K562 (cell line): Measurements from ENCODE around the gene TRIM33. TPM values are rescaled to one million over a fixed set of nuclear protein-coding genes. Genes with fewer than 3 reads are reported as not detected.

Experiments used
- DMBX1 ChIP-seq: fragments of 250-450 bp; sonication (Bioruptor Pico); IDR thresholded peaks from 2 replicates; pipeline ENCODE4 v1.8.0; 2022; ENCODE audit warnings: inconsistent platforms, mild to moderate bottlenecking, moderate library complexity, borderline replicate concordance
- ERF ChIP-seq: fragments of 450-650 bp; formaldehyde crosslinking; IDR thresholded peaks from 2 replicates; pipeline ENCODE4 v1.4.0; 2020; ENCODE audit warnings: mild to moderate bottlenecking, mixed read lengths
- ESRRB ChIP-seq: fragments of 250-450 bp; sonication (Bioruptor Pico); IDR thresholded peaks from 2 replicates; pipeline ENCODE4 v1.5.0; 2020; ENCODE audit warnings: mild to moderate bottlenecking, moderate library complexity, borderline replicate concordance
- FOXA1 ChIP-seq: fragments of 450-650 bp; IDR thresholded peaks from 2 replicates; pipeline ENCODE4 v1.6.1; 2016; ENCODE audit warnings: mild to moderate bottlenecking, borderline replicate concordance
- FOXK2 ChIP-seq, 2 experiments: fragments of 450-650 bp; IDR thresholded peaks in 1 of 2; conservative IDR thresholded peaks in 1 of 2; 2 replicates each; pipeline ENCODE4 v1.6.1; 2016; ENCODE audit warnings: low read depth in 2 of 2, mild to moderate bottlenecking in 1 of 2
- GATA2 ChIP-seq: sonication (generic); formaldehyde crosslinking; IDR thresholded peaks from 2 replicates; pipeline ENCODE4 v1.4.0; 2020; ENCODE audit warnings: mild to moderate bottlenecking, missing genetic modification reagents
- IFI16 ChIP-seq: fragments of 250-450 bp; sonication (Bioruptor Pico); IDR thresholded peaks from 2 replicates; pipeline ENCODE4 v2.1.2; 2022; ENCODE audit warnings: mild to moderate bottlenecking, inconsistent platforms
- MAFK ChIP-seq: IDR thresholded peaks from 2 replicates; pipeline ENCODE4 v1.6.1; 2011; ENCODE audit warnings: low read length, improper control_type of control experiment
- NR1H2 ChIP-seq: sonication (generic); formaldehyde crosslinking; IDR thresholded peaks from 2 replicates; pipeline ENCODE4 v1.4.0; 2020; ENCODE audit warnings: mild to moderate bottlenecking, missing genetic modification reagents
- NR3C1 ChIP-seq: sonication (generic); formaldehyde crosslinking; IDR thresholded peaks from 2 replicates; pipeline ENCODE4 v1.8.1; 2022; ENCODE audit warnings: missing genetic modification reagents
- PHF20 ChIP-seq: fragments of 450-650 bp; IDR thresholded peaks from 2 replicates; pipeline ENCODE4 v1.6.1; 2018; ENCODE audit not compliant: partially characterized antibody
- SAFB ChIP-seq: fragments of 200-400 bp; formaldehyde crosslinking; IDR thresholded peaks from 2 replicates; pipeline ENCODE4 v1.6.1; 2017; ENCODE audit warnings: low read depth, low read length, borderline replicate concordance
- SAFB2 ChIP-seq: fragments of 200-400 bp; formaldehyde crosslinking; IDR thresholded peaks from 2 replicates; pipeline ENCODE4 v1.6.1; 2018; ENCODE audit warnings: borderline replicate concordance, low read length, low read depth, moderate library complexity; ENCODE audit not compliant: severe bottlenecking
- SLC30A9 ChIP-seq: fragments of 250-450 bp; sonication (Bioruptor Pico); IDR thresholded peaks from 2 replicates; pipeline ENCODE4 v1.8.0; 2022; ENCODE audit warnings: mild to moderate bottlenecking, moderate library complexity
- SRF ChIP-seq, 2 experiments: fragments of 250-450, 450-650 bp in 1 of 2; sonication (Bioruptor Pico) in 1 of 2; sonication (generic) in 1 of 2; formaldehyde crosslinking; IDR thresholded peaks; 2 replicates each; pipeline versions ENCODE4 v1.5.0 to v1.5.1; 2020 to 2022; ENCODE audit warnings: mild to moderate bottlenecking in 1 of 2, missing genetic modification reagents in 1 of 2
- TAF9B ChIP-seq: fragments of 450-650 bp; IDR thresholded peaks from 2 replicates; pipeline ENCODE4 v1.6.1; 2018; ENCODE audit warnings: mild to moderate bottlenecking; ENCODE audit not compliant: partially characterized antibody
- TSC22D4 ChIP-seq: fragments of 450-650 bp; IDR thresholded peaks from 2 replicates; pipeline ENCODE4 v1.6.1; 2016; ENCODE audit warnings: missing genetic modification characterization, missing biosample characterization, control low read depth
- ZC3H11A ChIP-seq: IDR thresholded peaks from 2 replicates; pipeline ENCODE4 v1.6.1; 2012; ENCODE audit warnings: low read depth, low read length, improper control_type of control experiment
- ZNF174 ChIP-seq: fragments of 250-450 bp; sonication (Bioruptor Pico); IDR thresholded peaks from 2 replicates; pipeline ENCODE4 v1.4.0; 2020; ENCODE audit warnings: mild to moderate bottlenecking
- ZNF436 ChIP-seq: fragments of 250-450, 450-650 bp; sonication (Bioruptor Pico); formaldehyde crosslinking; IDR thresholded peaks from 2 replicates; pipeline ENCODE4 v1.7.0; 2020; ENCODE audit warnings: mild to moderate bottlenecking
- ZNF644 ChIP-seq: fragments of 200-800 bp; sonication (Bioruptor generic); IDR thresholded peaks from 2 replicates; pipeline ENCODE4 v1.6.1; 2016; ENCODE audit warnings: low read depth, missing genetic modification characterization, missing compliant biosample characterization
- ZNF75A ChIP-seq: fragments of 450-650 bp; formaldehyde crosslinking; IDR thresholded peaks from 2 replicates; pipeline ENCODE4 v1.4.0; 2020; ENCODE audit warnings: mild to moderate bottlenecking
- polyA plus RNA-seq, 8 experiments: library from polyadenylated mRNA; depleted of rRNA in 4 of 8; stranded (reverse) in 5 of 8; unstranded in 3 of 8; fragments of >200 nt; fragmentation: Nextera tagmentation in 2 of 8; fragmentation: Illumina TruSeq in 1 of 8; extraction: Ambion mirVana in 2 of 8; extraction: Trizol in 1 of 8; gene quantifications; 2 replicates each; pipeline versions ENCODE4 v1.2.1 to v1.2.3, GENCODE V29; 2011 to 2014; ENCODE audit warnings: inconsistent platforms in 1 of 8, missing spikeins in 1 of 8
- total RNA-seq, 7 experiments: library from RNA; depleted of rRNA in 6 of 7; stranded (reverse); fragments of >200 nt in 6 of 7; fragmentation: Illumina TruSeq in 2 of 7; extraction: Trizol in 2 of 7; gene quantifications; 2 replicates each; pipeline versions ENCODE4 v1.2.1 to v1.2.3, GENCODE V29; 2011 to 2021; ENCODE audit warnings: low replicate concordance in 1 of 7
- TF ChIP-seq, protein P1 (sequence below): sonication (generic); formaldehyde crosslinking; IDR thresholded peaks from 2 replicates; pipeline ENCODE4 v1.8.0; 2022; ENCODE audit warnings: missing genetic modification reagents, mild to moderate bottlenecking, borderline replicate concordance
- TF ChIP-seq, protein P2 (sequence below): sonication (generic); formaldehyde crosslinking; IDR thresholded peaks from 2 replicates; pipeline ENCODE4 v1.8.0; 2022; ENCODE audit warnings: mild to moderate bottlenecking, missing genetic modification reagents

Gene TRIM33
- total and polyA plus RNA-seq, 9 of the 15 experiments (the other 6 are each of a cell fraction or from before 2014, with no cell fraction given), result 9.3 to 58.4 (median 40.2) TPM

DNA sequence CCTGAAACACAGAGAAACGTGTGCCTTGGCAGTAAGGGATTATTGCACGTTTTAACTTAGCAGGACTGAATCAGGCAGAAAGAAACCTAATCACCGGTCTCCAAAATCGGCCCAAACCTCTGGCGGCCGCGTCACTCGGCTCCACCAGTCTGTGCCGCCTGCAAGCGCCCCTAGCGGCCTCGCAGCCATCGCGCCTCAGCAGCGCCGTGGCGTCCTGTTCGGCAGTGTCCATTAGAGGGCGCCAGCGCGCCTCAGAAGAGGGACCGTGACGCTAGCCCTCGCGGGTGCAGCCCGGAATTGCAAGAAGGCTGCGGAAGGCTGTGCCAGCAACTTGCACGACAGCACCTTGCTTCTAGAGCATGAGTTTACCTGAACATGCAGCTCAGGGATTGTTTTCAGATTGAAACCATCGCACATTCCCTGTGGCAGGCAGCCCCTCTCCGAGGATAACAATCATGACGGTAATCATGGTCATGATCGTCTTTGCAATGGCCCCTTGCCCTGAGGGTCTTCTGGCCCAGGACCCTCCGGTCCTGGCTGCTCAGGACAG, 164.4 kb downstream of the TRIM33 start (continued):
- TF ChIP-seq FOXK2 (conservative IDR thresholded peaks at IDR 0.05 in 1 of 2, IDR thresholded peaks at IDR 0.05 in 1 of 2; ENCODE audit: low read depth in 2 of 2), result peak in 1 of 2 experiments; percentile 26; a peak in 1 of 4 replicates
- TF ChIP-seq ZNF436 (CRISPR knock-in tag), result no peak
- TF ChIP-seq DMBX1 (CRISPR knock-in tag), result 0 out of 2 replicates have a peak, but pooled peaks have one; percentile 29
- TF ChIP-seq SAFB, result peak; percentile 19; the same call in 1 of the 2 replicates
- TF ChIP-seq NR1H2 (CRISPR knock-in tag), result no peak
- TF ChIP-seq ERF (CRISPR knock-in tag), result no peak; the same call in 1 of the 2 replicates
- no peak for TF ChIP-seq ZNF75A (CRISPR knock-in tag)
- no peak for TF ChIP-seq TSC22D4
- TF ChIP-seq IFI16 (CRISPR knock-in tag), result 0 out of 2 replicates have a peak, but pooled peaks have one; percentile 39
- peak; percentile 2; the same call in 1 of the 2 replicates for TF ChIP-seq GATA2 (CRISPR knock-in tag)
- no peak for TF ChIP-seq SAFB2
- TF ChIP-seq, protein P1, sequence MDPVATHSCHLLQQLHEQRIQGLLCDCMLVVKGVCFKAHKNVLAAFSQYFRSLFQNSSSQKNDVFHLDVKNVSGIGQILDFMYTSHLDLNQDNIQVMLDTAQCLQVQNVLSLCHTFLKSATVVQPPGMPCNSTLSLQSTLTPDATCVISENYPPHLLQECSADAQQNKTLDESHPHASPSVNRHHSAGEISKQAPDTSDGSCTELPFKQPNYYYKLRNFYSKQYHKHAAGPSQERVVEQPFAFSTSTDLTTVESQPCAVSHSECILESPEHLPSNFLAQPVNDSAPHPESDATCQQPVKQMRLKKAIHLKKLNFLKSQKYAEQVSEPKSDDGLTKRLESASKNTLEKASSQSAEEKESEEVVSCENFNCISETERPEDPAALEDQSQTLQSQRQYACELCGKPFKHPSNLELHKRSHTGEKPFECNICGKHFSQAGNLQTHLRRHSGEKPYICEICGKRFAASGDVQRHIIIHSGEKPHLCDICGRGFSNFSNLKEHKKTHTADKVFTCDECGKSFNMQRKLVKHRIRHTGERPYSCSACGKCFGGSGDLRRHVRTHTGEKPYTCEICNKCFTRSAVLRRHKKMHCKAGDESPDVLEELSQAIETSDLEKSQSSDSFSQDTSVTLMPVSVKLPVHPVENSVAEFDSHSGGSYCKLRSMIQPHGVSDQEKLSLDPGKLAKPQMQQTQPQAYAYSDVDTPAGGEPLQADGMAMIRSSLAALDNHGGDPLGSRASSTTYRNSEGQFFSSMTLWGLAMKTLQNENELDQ (CRISPR knock-in tag), result no peak
- TF ChIP-seq FOXA1, result no peak
- TF ChIP-seq ZNF174 (CRISPR knock-in tag), result no peak
- no peak for TF ChIP-seq ESRRB (CRISPR knock-in tag)
- no peak for TF ChIP-seq TAF9B
- no peak; the same call in 1 of the 2 replicates for TF ChIP-seq MAFK
- peak in 1 of 2 experiments; percentile 55; a peak in 1 of 4 replicates for TF ChIP-seq SRF (CRISPR knock-in tag; IDR thresholded peaks at IDR 0.05)
- no peak for TF ChIP-seq SLC30A9 (CRISPR knock-in tag)
- TF ChIP-seq NR3C1 (CRISPR knock-in tag), result no peak
- TF ChIP-seq ZC3H11A, result no peak
- peak; percentile 69 for TF ChIP-seq PHF20
- TF ChIP-seq ZNF644, result no peak
- TF ChIP-seq, protein P2, sequence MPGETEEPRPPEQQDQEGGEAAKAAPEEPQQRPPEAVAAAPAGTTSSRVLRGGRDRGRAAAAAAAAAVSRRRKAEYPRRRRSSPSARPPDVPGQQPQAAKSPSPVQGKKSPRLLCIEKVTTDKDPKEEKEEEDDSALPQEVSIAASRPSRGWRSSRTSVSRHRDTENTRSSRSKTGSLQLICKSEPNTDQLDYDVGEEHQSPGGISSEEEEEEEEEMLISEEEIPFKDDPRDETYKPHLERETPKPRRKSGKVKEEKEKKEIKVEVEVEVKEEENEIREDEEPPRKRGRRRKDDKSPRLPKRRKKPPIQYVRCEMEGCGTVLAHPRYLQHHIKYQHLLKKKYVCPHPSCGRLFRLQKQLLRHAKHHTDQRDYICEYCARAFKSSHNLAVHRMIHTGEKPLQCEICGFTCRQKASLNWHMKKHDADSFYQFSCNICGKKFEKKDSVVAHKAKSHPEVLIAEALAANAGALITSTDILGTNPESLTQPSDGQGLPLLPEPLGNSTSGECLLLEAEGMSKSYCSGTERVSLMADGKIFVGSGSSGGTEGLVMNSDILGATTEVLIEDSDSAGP (CRISPR knock-in tag), result peak; percentile 67; the same call in 1 of the 2 replicates
